HL-60 (cell line): ENCODE data around the gene SHOC2.

ENCODE experiments used
- CTCF ChIP-seq: IDR thresholded peaks from one replicate; pipeline ENCODE4 v1.5.1; 2011; ENCODE audit warnings: low read length, control low read depth, inconsistent platforms; ENCODE audit not compliant: insufficient read depth
- POLR2AphosphoS5 ChIP-seq: IDR thresholded peaks from 2 replicates; pipeline ENCODE4 v1.6.1; 2012; ENCODE audit warnings: low read depth
- REST ChIP-seq: IDR thresholded peaks from 2 replicates; pipeline ENCODE4 v1.6.1; 2012; ENCODE audit warnings: low read depth; ENCODE audit not compliant: insufficient replicate concordance

GRCh38 chr10:110919971-110920881 is 822 bp downstream of the SHOC2 start:
- TF ChIP-seq CTCF (no peak), REST (no peak), POLR2AphosphoS5 (peak; percentile 20; the same call in 1 of the 2 replicates)
